ENCODE measurements around the gene ORMDL3.
"Not testable (repeated sequence)": the region's sequence is repeated elsewhere in the genome, so short reads cannot be mapped to it uniquely, and the experiment has no call there.

ORMDL3 gene

DNA sequence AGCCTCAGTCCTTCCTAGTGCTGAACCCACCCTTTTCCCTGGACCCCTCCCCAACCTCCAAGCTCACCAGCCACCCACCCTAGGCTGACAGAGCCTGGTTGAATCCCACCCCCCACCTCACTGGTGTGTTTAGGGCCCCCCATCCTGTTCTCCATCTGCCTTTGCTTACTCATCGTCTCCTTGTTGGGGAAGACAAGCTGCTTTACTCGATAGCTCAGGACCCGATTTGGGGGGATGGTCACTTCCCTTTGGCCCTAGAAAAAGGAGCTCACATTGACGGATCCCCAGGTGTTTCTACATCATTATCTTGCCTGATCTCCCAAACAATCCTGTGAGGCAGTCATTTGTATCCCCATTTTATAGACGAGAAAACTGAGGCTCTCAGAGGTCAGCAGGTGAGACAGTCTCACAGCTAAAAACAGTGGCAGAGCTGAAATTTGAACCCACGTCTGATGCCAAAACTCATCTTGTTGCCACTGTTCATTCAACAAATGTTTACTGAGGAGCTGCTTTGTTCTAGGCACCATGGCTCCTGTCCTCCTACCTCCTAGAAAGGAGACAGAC is 18.5 kb downstream of the ORMDL3 start:
- TF ChIP-seq, protein P1, sequence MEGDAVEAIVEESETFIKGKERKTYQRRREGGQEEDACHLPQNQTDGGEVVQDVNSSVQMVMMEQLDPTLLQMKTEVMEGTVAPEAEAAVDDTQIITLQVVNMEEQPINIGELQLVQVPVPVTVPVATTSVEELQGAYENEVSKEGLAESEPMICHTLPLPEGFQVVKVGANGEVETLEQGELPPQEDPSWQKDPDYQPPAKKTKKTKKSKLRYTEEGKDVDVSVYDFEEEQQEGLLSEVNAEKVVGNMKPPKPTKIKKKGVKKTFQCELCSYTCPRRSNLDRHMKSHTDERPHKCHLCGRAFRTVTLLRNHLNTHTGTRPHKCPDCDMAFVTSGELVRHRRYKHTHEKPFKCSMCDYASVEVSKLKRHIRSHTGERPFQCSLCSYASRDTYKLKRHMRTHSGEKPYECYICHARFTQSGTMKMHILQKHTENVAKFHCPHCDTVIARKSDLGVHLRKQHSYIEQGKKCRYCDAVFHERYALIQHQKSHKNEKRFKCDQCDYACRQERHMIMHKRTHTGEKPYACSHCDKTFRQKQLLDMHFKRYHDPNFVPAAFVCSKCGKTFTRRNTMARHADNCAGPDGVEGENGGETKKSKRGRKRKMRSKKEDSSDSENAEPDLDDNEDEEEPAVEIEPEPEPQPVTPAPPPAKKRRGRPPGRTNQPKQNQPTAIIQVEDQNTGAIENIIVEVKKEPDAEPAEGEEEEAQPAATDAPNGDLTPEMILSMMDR (IDR thresholded peaks at IDR 0.05; ENCODE audit: low read depth, low read length, missing control alignments) = no peak
- no peak for DNase-seq (ENCODE audit: low read depth)
- no peak overlapping the region for H3K4me3 ChIP-seq (ENCODE audit: low read depth, low read length)
- in situ Hi-C loops (cut with HindIII; ENCODE audit: low sequenced_read_pairs) = no loop called here

DNA sequence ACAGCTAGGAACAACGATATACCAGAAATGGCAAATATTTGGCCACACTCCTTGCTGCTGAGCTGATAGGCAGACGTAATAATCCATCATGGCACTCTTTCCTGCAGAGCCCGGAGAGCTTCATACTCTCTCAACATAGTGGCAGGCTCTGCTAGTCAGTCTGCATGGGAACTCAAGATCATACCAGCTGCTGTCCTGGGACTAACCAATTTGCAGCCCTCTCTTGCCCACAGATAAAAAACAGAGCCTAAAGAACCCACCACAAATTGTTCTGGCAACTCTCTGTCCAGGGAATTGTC is 22.5 kb downstream of the ORMDL3 start:
- in situ Hi-C loops (cut with HindIII; ENCODE audit: low sequenced_read_pairs) = no loop called here
- no peak for DNase-seq (ENCODE audit: low read depth)
- H3K4me3 ChIP-seq (ENCODE audit: low read depth, low read length) = no peak overlapping the region
- TF ChIP-seq, protein P1 (IDR thresholded peaks at IDR 0.05; ENCODE audit: low read depth, low read length, missing control alignments) = no peak

GRCh38 chr17:39903158-39903884 is 24.1 kb downstream of the ORMDL3 start:
- in situ Hi-C loops (cut with HindIII; ENCODE audit: low sequenced_read_pairs) = no loop called here
- no peak overlapping the region for H3K4me3 ChIP-seq (ENCODE audit: low read depth, low read length)
- TF ChIP-seq, protein P1 (IDR thresholded peaks at IDR 0.05; ENCODE audit: low read depth, low read length, missing control alignments) = no peak
- no peak for DNase-seq (ENCODE audit: low read depth)

DNA sequence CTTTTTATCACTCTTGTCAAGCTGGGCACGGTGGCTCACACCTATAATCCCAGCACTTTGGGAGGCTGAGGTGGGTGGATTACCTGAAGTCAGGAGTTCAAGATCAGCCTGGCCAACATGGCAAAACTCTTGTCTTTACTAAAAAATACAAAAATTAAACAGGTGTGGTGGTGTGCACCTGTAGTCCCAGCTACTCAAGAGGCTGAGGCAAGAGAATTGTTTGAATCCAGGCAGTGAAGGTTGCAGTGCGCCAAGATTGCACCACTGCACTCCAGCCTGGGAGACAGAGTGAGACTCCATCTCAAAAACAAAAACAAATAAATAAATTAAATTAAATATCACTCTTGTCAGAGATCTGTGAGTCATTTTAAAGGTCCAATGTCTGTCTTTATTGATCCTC is 25.4 kb downstream of the ORMDL3 start:
- in situ Hi-C loops (cut with HindIII; ENCODE audit: low sequenced_read_pairs); H3K4me3 ChIP-seq (ENCODE audit: low read depth, low read length); DNase-seq (ENCODE audit: low read depth): not testable (repeated sequence)

DNA sequence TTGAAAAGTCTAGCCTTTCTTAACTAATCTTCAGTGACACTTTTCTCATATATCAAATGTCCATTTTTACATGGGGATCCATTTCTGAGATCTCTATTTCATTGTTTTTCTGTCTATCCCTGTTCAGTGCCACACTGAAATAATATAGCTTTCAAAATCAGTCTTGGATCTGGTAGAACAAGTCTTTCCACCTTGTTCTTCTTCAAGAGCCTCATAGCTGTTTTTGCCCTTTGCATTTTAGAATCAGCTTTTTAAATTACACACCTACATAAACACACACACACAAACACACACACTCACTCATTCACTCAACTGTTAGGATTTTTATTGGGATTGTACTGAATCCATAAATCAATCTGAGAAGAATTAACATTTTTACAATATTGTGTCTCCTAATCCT is 28.2 kb downstream of the ORMDL3 start:
- no peak for DNase-seq (ENCODE audit: low read depth)
- in situ Hi-C loops (cut with HindIII; ENCODE audit: low sequenced_read_pairs) = no loop called here
- TF ChIP-seq, protein P1 (IDR thresholded peaks at IDR 0.05; ENCODE audit: low read depth, low read length, missing control alignments) = no peak
- H3K4me3 ChIP-seq (ENCODE audit: low read depth, low read length) = no peak overlapping the region

GRCh38 chr17:39898088-39898487 is 29.3 kb downstream of the ORMDL3 start:
- TF ChIP-seq, protein P1 (IDR thresholded peaks at IDR 0.05; ENCODE audit: low read depth, low read length, missing control alignments) = no peak
- in situ Hi-C loops (cut with HindIII; ENCODE audit: low sequenced_read_pairs) = no loop called here

GRCh38 chr17:39894681-39895376 is 32.6 kb downstream of the ORMDL3 start:
- H3K4me3 ChIP-seq (ENCODE audit: low read depth, low read length) = no peak overlapping the region
- in situ Hi-C loops (cut with HindIII; ENCODE audit: low sequenced_read_pairs) = no loop called here
- no peak for DNase-seq (ENCODE audit: low read depth)
- TF ChIP-seq, protein P1 (IDR thresholded peaks at IDR 0.05; ENCODE audit: low read depth, low read length, missing control alignments) = no peak

More at GRCh38 chr17:39898088-39898487, 29.3 kb downstream of the ORMDL3 start:
- DNase-seq (ENCODE audit: low read depth) = no peak
- H3K4me3 ChIP-seq (ENCODE audit: low read depth, low read length) = no peak overlapping the region
